ENCODE measurements around the gene TMEM106A.
"Not testable (repeated sequence)": the region's sequence is repeated elsewhere in the genome, so short reads cannot be mapped to it uniquely, and the experiment has no call there.

TMEM106A gene, protein sequence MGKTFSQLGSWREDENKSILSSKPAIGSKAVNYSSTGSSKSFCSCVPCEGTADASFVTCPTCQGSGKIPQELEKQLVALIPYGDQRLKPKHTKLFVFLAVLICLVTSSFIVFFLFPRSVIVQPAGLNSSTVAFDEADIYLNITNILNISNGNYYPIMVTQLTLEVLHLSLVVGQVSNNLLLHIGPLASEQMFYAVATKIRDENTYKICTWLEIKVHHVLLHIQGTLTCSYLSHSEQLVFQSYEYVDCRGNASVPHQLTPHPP

DNA sequence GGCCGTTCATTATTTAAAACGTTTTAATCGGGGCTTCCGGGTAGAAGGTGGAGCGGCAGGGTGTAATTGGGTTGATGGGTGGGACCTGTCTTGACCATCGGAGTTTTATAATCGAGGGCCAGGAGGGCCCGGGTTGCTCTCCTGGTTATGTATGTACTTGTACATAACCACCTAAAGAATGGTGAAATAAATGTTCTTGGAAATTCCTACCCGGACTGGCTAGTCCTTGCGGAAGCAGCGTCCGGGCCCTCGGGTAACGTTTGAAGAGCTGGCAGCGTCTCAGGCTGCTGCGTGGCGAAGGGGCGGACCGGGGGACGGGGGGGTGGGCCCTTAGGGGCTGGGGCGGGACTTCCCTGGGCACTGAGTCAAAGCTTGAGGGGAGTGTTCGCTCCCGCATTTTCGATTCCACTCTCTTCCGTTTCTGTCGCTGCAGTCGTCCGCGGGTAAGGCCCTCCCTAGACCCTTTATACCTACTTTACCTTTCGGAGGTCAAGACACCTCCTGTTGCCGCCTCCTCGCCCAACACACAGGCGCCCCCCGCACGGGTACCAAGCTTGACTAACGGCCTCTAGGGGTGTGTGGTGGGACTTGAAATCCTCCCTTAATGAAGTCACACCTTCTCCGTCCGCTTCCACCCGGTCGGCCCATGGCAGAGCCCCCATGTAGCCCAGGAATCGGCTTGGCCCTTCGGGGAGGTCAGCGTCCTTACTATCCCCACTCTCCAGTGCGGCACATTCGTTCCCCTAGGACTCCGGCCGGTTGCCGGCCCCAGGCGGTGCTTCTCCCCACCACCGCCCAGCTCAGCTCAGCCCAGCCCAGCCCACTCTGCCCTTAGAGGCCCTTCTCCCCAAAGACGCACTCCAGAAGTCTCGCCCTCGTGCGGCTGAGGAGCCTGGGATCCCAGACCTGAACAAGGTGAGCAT is at the start of gene TMEM106A:
Gene TMEM106A, plus strand, starts transcription at position 396 of the 923 bp plus-strand sequence. CDS start 1,167 bp downstream, outside the sequence.
- DNase-seq = peak; percentile 69

DNA sequence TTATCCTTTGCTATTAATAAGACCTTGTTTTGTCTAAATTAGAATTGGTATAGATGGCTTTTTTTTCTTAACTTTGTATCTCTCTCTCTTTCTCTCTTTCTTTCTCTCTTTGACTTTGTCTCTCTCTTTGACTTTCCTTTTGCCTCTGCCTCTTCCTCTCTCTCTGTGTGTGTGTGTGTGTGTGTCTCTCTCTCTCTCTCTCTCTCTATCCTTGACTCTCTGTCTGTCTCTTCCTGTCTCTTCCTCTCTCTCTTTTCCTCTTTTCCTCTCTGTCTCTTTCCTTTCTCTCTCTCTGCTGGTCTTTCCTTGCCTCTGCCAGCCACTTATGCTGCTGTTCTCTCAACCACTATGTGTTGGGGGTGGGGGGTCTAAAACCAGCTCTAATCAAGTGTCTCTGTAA is 45.7 kb upstream of the TMEM106A start:
- not testable (repeated sequence) for DNase-seq

DNA sequence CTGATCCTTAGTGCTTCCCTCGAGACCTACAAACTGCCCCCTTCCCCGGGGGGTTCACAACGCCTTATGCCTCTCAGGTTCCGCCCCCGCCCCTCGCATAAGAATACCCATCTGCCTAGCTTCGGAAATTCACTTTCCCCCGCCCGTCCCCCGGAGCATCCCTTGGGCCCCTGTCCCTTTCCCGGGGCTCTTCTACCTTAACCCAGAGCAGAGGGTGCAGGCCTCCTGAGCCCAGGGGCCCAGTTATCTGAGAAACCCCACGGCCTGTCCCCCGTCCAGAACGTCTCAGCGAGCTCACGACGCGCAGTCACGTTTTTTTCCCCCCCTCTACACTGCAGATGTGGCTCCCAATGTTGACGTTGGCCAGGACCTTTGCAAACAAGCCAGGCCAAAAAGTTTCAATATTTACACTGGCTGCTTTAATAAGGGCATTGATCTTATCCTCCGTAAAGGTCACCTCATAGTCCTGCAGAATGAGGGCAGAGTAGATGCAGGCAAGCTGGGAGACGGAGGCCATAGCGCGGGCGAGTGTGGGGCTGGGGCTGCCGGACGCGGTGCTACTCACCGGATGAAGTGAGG is 42.0 kb upstream of the TMEM106A start:
- DNase-seq = no peak

DNA sequence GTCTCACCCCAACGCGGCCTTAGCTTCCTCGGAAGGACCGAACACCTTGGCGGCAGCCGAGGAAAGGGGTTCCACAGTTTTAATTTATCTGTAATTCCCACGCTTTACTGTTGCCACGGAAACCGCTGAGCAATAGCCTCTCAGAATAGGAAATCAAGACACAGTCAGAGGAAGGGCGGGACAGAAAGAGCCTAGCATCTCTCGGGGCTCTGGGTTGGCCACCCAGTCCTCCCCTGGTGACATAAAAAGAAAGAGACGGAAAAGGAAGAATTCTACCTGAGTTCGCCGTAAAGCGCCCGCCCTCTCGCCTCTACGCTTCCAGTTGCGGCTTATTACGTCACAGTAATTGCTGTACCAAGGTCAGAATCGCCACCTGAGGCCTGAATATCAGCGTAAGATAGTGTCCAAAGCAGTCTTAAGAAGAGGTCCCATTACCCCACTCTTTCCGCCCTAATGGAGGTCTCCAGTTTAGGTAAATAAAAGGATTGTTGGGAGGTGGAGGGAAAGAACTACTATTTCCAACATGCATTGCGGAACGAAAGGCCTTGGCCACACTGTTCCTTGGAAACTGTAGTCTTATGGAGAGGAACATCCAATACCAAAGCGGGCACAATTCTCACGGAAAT is 41.4 kb upstream of the TMEM106A start:
- DNase-seq = peak; percentile 81

DNA sequence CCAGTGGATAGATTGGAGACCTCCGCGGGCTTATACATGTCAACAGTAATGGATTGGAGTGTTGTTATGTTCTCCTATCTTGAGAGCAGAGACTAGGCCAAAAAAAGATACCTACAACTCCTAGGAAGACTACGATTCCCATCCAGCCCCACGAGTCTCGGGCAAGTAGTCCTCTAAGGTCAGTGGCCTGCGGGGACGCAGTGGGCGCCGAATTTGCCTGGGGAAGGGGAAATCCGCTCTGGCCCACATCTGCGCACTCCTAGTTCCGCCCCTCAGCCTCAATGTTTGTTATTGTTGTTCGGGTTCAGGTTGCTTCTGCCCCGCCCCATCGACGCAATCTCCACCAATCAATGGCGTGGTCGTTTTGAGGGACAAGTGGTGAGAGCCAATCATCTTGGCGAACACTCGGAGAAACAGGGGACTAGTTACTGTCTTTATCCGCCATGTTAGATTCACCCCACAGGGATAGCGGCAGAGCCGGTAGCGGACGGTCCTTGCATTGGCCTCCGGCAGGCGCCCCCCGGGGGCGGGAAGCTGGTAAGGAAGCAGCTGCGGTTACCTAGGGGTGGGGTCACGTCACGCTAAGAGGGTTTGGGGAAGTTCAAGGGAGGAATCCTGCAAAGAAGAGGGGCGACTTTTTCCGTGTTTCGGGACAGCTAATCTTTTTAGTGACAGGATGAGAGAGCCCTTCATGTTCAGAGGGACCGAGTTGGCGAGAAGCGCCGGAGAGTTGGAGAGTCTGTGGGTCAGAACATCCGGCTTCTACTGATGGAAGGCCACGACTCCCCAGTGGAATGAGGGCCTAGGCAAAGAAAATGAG is 40.7 kb upstream of the TMEM106A start, which contains the start of gene NBR1:
Gene NBR1, plus strand, starts transcription at position 449 of the 820 bp plus-strand sequence. CDS start 4,586 bp downstream, outside the sequence.
- peak; percentile 96 for DNase-seq

DNA sequence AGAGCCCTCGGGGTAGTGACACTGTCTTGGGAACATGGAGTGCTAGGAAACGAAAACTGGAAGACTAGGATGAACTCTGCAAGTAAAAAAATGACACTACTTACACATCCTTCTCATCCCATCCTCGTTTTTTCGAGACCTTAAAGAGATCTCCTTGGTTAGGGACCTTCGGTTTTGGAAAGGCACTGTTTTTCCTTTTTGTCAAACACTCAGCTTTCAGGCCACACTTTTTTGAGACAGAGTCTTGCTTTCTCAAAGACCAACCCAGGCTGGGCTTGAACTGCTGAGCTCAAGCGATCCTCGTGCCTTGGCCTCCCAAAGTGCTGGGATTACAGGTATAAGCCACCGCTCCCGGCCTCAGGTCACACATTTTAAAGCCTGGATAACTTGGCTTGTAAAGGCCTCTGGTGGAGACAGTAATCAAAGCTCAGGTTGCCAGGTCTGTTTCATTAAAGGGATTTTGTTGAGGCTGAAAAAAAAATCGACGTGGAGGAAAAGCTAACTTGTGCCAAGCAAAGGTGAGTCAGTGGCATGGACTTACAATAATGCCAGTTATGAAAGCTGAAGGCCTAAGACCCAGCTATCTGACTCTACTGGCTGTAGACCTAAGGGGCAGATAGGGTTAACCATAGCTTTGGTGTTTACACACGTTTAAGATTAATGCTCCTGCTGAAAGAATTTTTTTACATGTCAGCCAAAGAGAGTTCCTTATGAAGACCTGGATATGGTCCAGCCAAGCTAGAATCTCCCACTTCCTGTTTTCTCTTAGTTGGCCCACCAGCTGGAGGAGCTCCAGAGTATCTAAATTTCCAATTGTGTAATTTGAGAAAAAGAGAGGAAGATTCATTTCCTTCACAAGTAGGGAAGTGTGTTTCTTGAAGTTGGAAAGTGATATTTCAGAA is 39.8 kb upstream of the TMEM106A start:
- DNase-seq = no peak

DNA sequence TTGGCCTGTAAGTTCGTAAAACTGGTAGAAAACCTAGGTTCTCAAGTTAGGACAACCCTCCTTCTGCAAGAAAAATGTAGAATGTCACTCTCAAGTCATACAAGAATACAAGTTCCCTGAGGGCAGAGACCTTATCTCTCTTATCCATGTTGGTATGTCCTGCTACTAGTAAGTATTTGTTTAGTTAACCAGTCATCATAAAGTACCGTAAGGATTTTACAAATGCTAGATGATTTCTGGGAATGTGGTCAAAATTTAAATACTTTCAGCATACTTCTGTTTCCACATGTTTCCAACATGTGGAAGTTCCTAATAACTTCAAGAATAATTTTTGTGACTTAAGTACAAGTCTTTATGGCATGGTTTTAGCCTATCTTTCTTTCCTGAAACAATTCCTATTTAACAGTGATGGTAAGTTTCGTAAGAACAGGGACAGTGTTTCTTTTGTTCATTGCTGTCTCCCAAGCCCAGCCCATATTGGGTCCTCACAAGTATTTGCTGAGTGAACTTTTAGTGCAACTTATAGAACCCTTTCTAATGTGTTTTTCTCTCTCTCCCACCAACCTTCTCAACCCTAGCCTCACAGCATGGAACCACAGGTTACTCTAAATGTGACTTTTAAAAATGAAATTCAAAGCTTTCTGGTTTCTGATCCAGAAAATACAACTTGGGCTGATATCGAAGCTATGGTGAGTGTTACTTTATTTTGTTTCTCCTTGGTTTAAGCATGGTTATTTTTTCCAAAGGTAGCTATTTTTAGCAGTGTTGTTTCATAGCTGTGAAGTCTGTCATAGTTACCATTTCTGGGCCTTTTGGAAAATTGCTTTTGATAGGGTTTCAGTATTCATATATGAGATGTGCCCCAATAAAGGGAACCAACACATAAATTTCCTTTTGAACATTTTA is 36.2 kb upstream of the TMEM106A start:
- DNase-seq = no peak

DNA sequence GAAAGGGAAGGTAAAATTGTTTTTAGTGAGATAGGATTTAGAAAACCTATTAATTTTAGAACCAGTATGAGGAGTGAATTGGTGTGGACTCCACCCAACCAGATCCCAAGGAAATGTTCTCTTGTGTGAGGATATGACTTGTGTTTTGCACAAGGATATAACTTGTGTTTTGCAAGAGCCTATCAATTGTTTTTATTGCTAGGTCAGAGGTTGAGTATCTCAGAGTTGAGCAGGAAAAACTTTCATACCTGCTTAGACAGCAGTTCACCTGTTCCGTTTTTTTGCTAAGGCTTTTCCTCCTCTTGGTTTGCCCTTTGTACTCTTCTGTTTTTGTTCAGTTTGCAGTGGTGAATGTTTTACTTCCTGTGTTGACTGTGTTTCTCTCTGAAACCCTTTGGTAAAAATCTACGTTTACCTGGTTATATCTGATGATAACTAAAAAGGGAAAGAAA is 35.5 kb upstream of the TMEM106A start:
- no peak for DNase-seq

DNA sequence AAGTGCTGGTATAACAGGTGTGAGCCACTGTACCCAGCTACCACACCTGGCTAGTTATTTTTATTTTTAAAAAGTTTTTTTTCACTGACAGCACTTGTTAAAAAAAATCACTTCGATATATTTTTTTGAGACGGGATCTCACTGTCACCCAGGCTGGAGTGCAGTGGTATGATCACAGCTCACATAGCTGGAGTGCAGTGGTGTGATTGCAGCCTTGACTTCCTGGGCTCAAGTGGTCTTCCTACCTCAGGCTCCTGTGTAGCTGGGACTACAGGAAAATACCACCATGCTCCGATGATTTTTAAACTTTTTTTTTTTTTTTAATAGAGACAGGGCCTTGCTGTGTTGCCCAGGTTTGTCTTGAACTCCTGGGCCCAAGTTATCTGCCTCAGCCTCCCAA is 27.8 kb upstream of the TMEM106A start:
- no peak for DNase-seq

DNA sequence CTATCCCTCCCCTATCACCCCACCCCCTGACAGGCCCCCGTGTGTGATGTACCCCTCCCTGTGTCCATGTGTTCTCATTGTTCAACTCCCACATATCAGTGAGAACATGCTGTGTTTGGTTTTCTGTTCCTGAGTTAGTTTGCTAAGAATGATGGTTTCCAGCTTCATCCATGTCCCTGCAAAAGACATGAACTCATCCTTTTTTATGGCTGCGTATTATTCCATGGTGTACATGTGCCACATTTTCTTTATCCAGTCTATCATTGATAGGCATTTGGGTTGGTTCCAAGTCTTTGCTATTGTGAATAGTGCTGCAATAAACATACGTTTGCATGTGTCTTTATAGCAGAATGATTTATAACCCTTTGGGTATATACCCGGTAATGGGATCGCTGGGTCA is 25.0 kb upstream of the TMEM106A start:
- not testable (repeated sequence) for DNase-seq

DNA sequence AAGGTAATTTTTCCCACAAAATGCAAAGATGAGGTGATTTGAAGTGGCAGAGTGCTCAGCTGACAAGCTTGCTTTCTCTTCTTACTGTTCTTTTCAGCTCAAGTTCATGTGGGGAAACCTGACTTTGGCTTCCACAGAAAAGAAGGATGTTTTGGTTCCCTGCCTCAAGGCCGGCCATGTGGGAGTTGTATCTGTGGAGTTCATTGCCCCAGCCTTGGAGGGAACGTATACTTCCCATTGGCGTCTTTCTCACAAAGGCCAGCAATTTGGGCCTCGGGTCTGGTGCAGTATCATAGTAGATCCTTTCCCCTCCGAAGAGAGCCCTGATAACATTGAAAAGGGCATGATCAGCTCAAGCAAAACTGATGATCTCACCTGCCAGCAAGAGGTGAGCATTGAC is 18.4 kb upstream of the TMEM106A start:
- DNase-seq = no peak

DNA sequence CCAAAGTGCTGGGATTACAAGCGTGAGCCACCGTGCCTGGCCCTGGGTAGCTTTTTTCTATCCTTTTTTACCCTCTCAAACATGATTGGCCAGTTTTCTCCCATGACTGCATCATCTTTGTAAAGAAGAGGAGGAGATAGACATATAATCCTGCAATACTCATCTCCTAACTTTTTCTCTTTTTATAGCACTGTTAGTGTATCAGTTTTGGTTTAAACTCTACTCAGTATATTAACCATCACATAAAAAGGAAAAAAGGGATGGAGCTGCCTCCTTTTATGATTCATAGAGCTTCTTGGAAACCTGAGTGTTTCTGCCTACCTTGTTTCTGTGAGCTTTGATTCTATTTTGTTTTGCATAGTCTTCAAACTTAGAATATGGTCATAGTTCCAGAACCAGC is 12.0 kb upstream of the TMEM106A start:
- no peak for DNase-seq

DNA sequence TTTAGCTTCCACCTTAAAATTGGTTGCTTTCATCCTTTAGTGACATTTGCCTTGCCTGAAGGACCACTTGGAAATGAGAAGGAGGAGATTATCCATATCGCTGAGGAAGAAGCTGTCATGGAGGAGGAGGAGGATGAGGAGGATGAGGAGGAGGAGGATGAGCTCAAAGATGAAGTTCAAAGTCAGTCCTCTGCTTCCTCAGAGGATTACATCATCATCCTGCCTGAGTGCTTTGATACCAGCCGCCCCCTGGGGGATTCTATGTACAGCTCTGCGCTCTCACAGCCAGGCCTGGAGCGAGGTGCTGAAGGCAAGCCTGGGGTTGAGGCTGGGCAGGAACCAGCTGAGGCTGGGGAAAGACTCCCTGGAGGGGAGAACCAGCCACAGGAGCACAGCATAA is 11.5 kb upstream of the TMEM106A start:
- no peak for DNase-seq

DNA sequence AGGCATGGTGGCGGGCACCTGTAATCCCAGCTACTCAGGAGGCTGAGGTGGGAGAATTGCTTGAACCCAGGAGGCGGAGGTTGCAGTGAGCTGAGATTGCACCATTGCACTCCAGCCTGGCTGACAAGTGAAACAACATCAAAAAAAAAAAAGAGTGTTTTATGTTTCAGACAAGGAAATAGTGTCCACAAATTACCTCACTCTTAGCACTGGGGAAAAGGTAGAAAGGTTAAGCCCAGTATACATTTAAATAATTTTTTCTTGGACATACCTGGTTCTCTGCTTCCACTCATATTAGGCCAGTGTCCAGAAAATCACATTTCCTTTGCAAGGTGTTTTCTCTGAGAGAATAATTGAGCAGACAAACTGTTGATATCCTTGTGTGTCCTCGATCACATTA is 8.7 kb upstream of the TMEM106A start:
- not testable (repeated sequence) for DNase-seq

DNA sequence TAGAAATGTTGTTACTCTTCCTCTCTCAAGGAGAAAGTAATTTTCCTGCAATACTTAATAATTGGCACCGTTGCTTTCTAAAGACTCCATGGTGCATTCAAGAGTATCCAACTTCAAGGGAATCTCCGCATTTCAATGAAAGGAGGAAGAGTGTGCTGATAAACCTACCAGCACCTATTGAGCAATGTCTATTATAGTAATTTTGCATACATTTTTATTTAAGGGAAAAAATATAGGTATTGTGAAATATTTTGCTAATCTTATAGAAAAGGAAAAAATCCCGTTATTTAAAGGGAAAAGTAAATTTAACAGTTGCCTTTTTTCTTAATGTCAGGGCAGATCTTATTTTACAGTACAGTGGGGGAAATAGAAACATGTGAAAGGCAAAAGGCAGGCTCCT is 1.1 kb upstream of the TMEM106A start:
- no peak for DNase-seq

DNA sequence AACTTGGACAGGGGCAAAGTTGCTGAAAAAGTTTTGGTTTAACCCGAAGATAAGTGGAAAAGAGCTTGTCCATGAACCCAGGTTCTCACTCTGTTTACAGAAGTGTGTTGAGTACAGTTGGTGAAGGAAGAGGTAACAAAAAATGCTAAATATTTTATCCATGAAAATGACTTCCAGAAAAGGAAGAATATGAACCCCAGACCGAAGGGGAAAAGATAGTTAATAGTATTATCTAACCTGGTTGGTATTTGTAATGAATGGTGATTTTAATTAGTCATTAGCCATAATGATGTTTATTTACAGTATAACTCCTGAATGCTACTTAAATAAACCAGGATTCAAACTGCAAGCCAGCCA is 574 bp upstream of the TMEM106A start:
- DNase-seq = no peak

DNA sequence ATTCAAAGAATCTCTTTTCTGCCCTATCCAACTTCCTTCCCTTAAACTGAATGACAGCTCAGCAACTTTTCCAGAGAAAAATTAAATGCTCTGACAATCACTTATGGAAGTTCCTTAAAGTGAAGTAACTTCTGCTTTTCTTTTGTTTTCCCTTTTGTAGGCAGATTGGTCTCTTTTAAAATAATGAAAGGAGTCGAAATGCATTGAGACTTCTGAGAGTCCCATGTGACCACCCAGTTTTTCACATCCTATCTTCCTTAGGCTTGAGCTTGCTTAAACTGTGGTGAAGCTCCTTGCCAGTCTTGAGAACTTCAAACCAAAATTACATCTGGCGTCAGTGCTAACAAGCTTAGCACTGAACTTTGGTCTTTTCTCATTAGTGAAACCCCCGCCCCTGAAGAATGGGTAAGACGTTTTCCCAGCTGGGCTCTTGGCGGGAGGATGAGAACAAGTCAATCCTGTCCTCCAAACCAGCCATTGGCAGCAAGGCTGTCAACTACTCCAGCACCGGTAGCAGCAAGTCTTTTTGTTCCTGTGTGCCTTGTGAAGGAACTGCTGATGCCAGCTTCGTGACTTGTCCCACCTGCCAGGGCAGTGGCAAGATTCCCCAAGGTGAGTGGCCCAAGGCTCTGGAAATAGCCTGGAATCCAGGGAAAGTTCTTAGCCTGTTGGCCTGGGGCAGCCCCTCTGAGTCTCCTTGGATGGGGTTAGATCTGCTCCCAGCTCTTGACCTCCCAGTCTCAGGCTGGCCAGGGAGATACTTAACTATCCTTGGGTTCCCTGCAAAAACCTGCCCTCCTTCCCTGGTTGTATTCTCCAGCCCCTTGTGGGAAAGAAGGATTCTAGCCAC is 1.2 kb downstream of the TMEM106A start:
- no peak for DNase-seq

DNA sequence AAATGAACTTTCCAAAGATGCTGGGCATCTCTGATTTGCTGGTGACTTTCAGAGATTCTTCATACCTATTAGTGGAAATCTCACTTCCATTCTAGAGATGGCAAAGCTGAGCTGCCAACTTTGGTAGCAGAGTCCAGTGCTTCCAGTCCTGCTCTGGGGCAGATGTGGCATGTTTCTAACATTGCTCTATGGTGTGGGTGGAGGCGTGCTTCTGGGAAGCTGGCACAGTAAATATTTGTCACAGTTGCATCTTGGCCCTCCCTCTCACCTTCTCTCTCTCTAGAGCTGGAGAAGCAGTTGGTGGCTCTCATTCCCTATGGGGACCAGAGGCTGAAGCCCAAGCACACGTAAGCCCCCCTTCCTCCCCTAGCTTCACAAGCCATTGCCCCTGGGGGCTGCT is 1.9 kb downstream of the TMEM106A start:
- DNase-seq = no peak

DNA sequence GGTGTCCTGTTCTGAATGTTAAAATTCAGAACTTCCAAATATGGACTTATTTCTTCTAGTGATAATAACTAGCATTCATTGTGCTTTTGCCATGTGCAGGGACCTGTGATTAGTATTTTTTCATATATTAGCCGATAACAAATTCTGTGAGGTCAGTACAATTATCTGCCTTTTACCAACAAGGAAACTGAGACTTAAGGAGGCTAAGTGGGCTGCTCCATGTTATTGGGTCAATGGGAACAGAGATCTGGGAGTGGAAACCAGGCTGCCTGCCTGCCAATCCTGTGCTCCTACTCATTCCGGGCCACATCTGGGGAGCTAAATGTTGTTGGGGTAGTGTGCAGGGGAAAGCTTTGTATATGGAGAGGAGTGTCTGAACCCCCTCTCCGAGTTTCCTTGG is 3.7 kb downstream of the TMEM106A start:
- no peak for DNase-seq

Data from activated effector memory CD4-positive, alpha-beta T cell treated with Interleukin-2 at 50 U/mL for 16 hours (primary cell).